Measurements from ENCODE around the gene MOV10L1.

DNA sequence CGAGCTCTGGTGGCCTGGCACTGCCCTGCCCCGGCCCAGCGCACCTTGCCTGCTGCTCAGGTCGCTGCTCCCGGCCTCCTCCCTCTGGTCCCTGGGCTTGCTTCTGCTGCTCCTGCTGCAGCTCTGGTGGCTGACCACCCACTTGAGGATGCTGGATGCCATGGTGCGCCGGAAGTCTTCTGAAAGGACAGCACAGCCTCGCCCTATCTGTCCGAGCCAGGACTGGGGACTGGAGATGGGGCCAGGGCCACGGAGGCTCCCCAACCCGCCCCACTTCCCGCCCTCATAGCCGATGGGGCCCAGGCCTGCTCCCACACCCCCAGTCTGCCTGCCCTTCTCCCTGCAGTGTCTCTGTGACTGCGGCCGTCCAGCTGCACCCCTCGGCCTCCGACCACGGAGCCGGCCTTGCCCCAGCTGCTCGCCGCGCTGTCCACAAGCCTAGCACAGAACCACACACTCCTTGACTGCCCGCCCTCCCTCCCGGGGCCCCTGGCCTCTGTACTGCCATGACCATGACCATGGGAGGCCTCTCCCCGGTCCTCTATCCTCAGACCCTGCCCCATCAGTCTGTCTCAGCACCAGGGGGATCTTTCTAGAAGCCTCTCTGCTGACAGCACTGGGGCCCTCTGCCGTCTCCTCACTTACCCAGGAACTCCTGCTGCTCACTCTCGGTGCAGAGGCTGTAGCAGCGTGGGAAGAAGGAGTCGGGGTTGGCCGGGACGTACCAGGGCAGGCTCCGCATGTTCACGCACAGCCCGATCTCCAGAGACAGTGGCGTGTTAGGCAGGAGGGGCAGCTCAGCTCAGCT is 44.4 kb upstream of the MOV10L1 start:
- TF ChIP-seq, protein P1, sequence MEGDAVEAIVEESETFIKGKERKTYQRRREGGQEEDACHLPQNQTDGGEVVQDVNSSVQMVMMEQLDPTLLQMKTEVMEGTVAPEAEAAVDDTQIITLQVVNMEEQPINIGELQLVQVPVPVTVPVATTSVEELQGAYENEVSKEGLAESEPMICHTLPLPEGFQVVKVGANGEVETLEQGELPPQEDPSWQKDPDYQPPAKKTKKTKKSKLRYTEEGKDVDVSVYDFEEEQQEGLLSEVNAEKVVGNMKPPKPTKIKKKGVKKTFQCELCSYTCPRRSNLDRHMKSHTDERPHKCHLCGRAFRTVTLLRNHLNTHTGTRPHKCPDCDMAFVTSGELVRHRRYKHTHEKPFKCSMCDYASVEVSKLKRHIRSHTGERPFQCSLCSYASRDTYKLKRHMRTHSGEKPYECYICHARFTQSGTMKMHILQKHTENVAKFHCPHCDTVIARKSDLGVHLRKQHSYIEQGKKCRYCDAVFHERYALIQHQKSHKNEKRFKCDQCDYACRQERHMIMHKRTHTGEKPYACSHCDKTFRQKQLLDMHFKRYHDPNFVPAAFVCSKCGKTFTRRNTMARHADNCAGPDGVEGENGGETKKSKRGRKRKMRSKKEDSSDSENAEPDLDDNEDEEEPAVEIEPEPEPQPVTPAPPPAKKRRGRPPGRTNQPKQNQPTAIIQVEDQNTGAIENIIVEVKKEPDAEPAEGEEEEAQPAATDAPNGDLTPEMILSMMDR (IDR thresholded peaks at IDR 0.05): no peak
- no peak for TF ChIP-seq POLR2A (IDR thresholded peaks at IDR 0.05)

Data from heart left ventricle (tissue), 13 donors.